Endothelial cell of umbilical vein (primary cell): Measurements from ENCODE around the gene KLC4. TPM values are rescaled to one million over a fixed set of nuclear protein-coding genes. Genes with fewer than 3 reads are reported as not detected.

ENCODE experiments used
- polyA plus RNA-seq, 4 experiments: library from polyadenylated mRNA; depleted of rRNA in 3 of 4; stranded (reverse) in 3 of 4; unstranded in 1 of 4; fragments of >200 nt; gene quantifications; 2 replicates each; pipeline versions ENCODE4 v1.2.1 to v1.2.3, GENCODE V29; 2011 to 2012; ENCODE audit warnings: missing spikeins in 1 of 4
- total RNA-seq: library from RNA; stranded (reverse); gene quantifications from 2 replicates; pipeline ENCODE4 v1.2.3, GENCODE V29; 2021

KLC4 gene
- total and polyA plus RNA-seq, 2 donors (not counting 3 experiments of a cell fraction or from before 2014, with no cell fraction given) = 17.7 to 26.8 TPM

Other genes starting within 250 kb of the KLC4 start
- gene RPL7L1, start 180.0 kb upstream of the KLC4 start, total RNA-seq = 94.4 and 103 TPM in 2 replicates
- 31.1 and 36.9 TPM in 2 replicates for gene RPL7L1, start 180.0 kb upstream of the KLC4 start, polyA plus RNA-seq
- gene PTCRA, start 143.6 kb upstream of the KLC4 start, total RNA-seq = not detected in 2 replicates
- gene PTCRA, start 143.6 kb upstream of the KLC4 start, polyA plus RNA-seq = 0.13 TPM in 1 of 2 replicates, not detected in the other
- 43.3 and 53.1 TPM in 2 replicates for gene CNPY3, start 130.2 kb upstream of the KLC4 start, total RNA-seq
- gene CNPY3, start 130.2 kb upstream of the KLC4 start, polyA plus RNA-seq = 40.8 and 46.4 TPM in 2 replicates
- gene GNMT, start 98.9 kb upstream of the KLC4 start, total RNA-seq = 0.42 and 1.2 TPM in 2 replicates
- gene GNMT, start 98.9 kb upstream of the KLC4 start, polyA plus RNA-seq = 0.41 and 0.70 TPM in 2 replicates
- gene PEX6, start 80.5 kb upstream of the KLC4 start, total RNA-seq = 9.9 and 18.1 TPM in 2 replicates
- gene PEX6, start 80.5 kb upstream of the KLC4 start, polyA plus RNA-seq = 10.8 and 11.2 TPM in 2 replicates
- gene PPP2R5D, start 75.1 kb upstream of the KLC4 start, total RNA-seq = 45.5 and 51.0 TPM in 2 replicates
- gene PPP2R5D, start 75.1 kb upstream of the KLC4 start, polyA plus RNA-seq = 58.9 and 60.2 TPM in 2 replicates
- gene MEA1, start 45.7 kb upstream of the KLC4 start, total RNA-seq = 55.6 and 62.5 TPM in 2 replicates
- gene MEA1, start 45.7 kb upstream of the KLC4 start, polyA plus RNA-seq = 68.0 and 69.5 TPM in 2 replicates
- gene KLHDC3, start 45.4 kb upstream of the KLC4 start, total RNA-seq = 84.6 and 84.8 TPM in 2 replicates
- 120 and 130 TPM in 2 replicates for gene KLHDC3, start 45.4 kb upstream of the KLC4 start, polyA plus RNA-seq
- 103 TPM in 2 replicates for gene RRP36, start 38.0 kb upstream of the KLC4 start, total RNA-seq
- 35.9 and 40.2 TPM in 2 replicates for gene RRP36, start 38.0 kb upstream of the KLC4 start, polyA plus RNA-seq
- 29.4 and 29.7 TPM in 2 replicates for gene CUL7, start 5.8 kb upstream of the KLC4 start, total RNA-seq
- gene CUL7, start 5.8 kb upstream of the KLC4 start, polyA plus RNA-seq = 33.7 and 35.4 TPM in 2 replicates
- 59.7 and 63.6 TPM in 2 replicates for gene MRPL2, start 197 bp upstream of the KLC4 start, total RNA-seq
- gene MRPL2, start 197 bp upstream of the KLC4 start, polyA plus RNA-seq = 37.6 and 43.1 TPM in 2 replicates
- gene PTK7, start 16.7 kb downstream of the KLC4 start, total RNA-seq = 65.3 and 65.6 TPM in 2 replicates
- gene PTK7, start 16.7 kb downstream of the KLC4 start, polyA plus RNA-seq = 41.9 and 44.6 TPM in 2 replicates
- gene SRF, start 111.6 kb downstream of the KLC4 start, total RNA-seq = 34.4 and 36.2 TPM in 2 replicates
- 55.8 and 61.5 TPM in 2 replicates for gene SRF, start 111.6 kb downstream of the KLC4 start, polyA plus RNA-seq
- 43.9 and 46.0 TPM in 2 replicates for gene CUL9, start 122.6 kb downstream of the KLC4 start, total RNA-seq
- gene CUL9, start 122.6 kb downstream of the KLC4 start, polyA plus RNA-seq = 36.5 and 38.7 TPM in 2 replicates
- gene DNPH1, start 169.8 kb downstream of the KLC4 start, total RNA-seq = 34.3 and 37.7 TPM in 2 replicates
- 120 and 131 TPM in 2 replicates for gene DNPH1, start 169.8 kb downstream of the KLC4 start, polyA plus RNA-seq
- 0.12 TPM in 1 of 2 replicates, not detected in the other for gene TTBK1, start 183.8 kb downstream of the KLC4 start, total RNA-seq
- gene TTBK1, start 183.8 kb downstream of the KLC4 start, polyA plus RNA-seq = 0.06 TPM in 2 replicates
- gene SLC22A7, start 238.6 kb downstream of the KLC4 start, total RNA-seq = not detected in 2 replicates
- gene SLC22A7, start 238.6 kb downstream of the KLC4 start, polyA plus RNA-seq = not detected in 2 replicates
- gene CRIP3, start 249.2 kb downstream of the KLC4 start, total RNA-seq = not detected in 2 replicates
- not detected in 2 replicates for gene CRIP3, start 249.2 kb downstream of the KLC4 start, polyA plus RNA-seq